IPS-18c (cell line): Measurements from ENCODE around the gene SPTBN5.

Experiments used
- H3K4me3 ChIP-seq: 2 replicates; pipeline ENCODE4 v1.7.0; 2013; ENCODE audit warnings: low read depth, mild to moderate bottlenecking, low read length, moderate library complexity; ENCODE audit not compliant: insufficient read depth
- H3K9me3 ChIP-seq: one replicate; pipeline ENCODE4 v1.6.1; 2013; ENCODE audit warnings: mild to moderate bottlenecking, low read length, moderate library complexity; ENCODE audit not compliant: control insufficient read depth, insufficient read depth

Gene SPTBN5

DNA sequence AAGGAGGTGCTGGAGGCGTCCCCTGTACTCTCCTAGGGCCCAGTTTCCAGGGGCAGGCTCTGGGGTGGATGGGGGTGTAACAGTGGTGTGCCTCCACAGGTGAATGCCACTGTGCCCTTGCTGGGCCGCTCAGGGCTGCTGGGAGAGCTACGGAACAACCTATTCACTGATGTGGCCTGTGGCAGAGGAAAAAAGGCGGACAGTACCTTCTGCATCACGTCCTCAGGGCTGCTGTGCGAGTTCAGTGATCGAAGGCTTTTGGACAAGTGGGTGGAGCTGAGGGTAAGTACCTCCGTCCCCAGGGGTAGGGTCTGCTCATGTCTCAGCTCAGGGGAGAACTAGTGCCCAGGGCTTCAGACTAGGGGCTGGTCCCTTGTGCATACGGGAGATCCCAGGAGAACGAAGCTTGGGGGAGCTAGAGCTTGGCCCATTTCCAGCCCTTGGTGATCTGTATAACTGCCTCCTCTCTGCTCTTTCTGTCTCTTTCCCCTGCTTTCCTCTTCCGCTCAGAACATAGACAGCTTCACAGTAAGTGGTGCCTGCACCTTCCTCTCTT lies 81.0 kb downstream of the SPTBN5 start:
- H3K4me3 ChIP-seq = no peak overlapping the region
- no peaks in the 10 kb centered on the region for H3K9me3 ChIP-seq

DNA sequence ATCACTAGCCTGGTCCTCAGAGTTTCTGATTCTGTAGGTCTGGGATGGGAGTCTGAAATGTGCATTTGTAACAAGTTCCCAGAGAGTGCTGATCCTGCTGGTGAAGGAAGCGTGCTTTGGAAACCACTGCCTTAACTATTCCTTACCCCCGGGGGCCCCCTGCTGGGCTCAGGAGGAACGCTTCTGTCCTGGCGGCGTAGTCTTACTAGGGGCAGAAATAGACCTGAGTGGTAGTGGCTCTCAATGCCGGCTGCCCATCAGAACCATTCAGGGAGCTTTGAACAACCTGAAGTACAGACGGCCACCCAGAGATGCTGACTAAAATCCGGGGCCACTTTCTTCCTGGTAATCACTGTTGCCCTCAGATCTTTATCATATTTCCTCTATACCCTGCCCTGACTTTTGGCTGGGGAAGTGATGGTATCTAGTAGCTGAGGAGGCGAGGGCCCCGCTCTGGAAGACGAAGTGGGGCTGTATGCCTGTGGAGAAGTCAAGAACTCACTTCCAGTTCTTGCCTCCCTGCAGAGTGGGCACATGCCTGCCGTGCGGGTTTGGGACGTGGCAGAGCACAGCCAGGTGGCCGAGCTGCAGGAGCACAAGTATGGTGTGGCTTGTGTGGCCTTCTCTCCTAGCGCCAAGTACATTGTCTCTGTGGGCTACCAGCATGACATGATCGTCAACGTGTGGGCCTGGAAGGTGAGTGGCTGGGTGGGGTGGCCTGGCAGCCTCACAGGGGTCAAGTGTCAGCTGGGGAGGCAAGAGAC lies 82.2 kb downstream of the SPTBN5 start:
- Histone ChIP-seq H3K4me3 (no peak overlapping the region), H3K9me3 (no peaks in the 10 kb centered on the region)

DNA sequence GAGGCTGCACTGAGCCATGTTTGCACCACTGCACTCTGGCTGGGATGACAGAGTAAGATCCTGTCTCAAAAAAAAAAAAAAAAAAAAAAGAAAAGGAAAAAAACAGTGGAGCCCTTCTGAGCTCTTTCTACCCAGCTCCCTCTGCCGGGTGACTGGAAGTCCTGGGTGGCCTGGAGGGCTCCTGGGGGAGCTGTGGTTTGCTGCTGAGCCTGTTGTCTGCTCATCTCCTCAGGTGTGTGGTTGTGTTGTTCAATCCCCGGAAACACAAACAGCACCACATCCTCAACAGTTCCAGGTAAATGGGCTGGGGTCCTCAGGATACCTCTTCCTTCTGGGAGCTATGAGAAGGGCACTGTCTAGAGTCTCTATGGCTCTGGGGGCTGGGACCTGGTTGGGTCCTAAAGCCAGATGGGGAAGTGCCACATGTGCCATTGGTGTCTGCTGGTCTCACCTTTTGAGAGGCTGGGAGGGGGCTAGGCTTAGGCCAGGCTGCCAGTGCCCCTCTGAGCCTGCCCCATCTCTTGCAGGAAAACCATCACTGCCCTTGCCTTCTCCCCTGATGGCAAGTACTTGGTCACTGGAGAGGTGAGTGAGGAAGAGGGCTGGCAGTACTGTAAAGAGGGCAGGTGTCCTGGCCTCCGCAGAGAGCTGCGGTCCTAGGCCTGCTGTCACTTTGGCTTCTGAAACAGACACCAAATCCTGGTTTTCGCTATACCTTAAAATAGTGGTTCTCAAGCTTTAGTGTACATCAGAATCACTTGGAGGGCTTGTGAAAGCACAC lies 83.0 kb downstream of the SPTBN5 start:
- Histone ChIP-seq H3K9me3 (no peaks in the 10 kb centered on the region), H3K4me3 (no peak overlapping the region)

DNA sequence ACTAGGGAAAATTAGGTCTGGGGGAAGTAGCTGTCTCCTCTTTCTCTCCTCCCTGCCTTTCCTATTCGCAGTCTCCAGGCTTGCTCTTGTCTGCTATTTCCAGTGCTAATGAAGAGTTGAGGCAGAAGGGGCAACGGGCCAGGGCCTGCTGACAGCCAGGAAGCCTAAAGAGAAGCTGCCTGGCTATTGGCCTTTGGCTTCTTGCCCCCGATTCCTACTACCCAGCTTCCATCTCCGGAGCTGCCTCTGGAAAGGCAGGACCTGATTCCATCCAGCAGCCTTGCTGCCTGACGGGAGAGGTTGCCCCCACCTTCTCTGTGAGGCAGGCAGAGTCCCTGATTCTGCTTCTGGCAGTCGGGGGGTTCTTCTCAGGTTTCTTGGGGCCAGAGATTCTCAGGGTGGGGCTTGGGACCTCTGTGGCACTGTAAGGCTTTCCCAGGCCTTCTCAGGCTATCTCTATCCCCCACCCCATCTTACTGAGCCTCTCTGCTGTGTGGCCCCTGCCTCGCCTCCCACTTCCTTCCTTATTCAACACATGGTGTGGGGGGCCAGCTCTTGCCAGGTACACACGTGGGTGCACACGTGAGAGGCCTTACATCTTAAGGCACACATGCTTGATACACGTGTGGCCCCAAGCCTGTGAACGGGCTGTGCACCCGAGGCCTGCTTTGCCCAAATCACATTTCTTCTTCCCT lies 84.2 kb downstream of the SPTBN5 start:
- no peak overlapping the region for H3K4me3 ChIP-seq
- no peaks in the 10 kb centered on the region for H3K9me3 ChIP-seq

DNA sequence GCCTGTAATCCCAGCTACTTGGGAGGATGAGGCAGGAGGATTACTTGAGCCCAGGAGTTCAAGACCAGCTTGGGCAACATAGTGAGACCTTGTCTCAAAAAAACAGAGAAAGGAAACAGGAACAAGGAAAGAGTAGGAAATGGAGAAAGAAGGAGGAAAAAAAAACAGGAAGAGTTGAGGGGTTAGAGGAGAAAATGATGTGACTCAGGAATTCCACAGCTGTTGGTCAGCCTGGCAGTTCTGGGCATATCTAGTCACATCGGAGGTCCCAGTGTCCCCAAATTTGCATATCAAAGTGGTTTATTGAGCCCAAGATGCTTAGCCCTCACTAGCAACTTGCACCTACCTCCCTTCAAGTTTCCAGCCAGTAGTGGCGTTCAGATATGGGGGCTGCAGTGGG lies 84.7 kb downstream of the SPTBN5 start:
- H3K4me3 ChIP-seq = no peak overlapping the region
- no peaks in the 10 kb centered on the region for H3K9me3 ChIP-seq

DNA sequence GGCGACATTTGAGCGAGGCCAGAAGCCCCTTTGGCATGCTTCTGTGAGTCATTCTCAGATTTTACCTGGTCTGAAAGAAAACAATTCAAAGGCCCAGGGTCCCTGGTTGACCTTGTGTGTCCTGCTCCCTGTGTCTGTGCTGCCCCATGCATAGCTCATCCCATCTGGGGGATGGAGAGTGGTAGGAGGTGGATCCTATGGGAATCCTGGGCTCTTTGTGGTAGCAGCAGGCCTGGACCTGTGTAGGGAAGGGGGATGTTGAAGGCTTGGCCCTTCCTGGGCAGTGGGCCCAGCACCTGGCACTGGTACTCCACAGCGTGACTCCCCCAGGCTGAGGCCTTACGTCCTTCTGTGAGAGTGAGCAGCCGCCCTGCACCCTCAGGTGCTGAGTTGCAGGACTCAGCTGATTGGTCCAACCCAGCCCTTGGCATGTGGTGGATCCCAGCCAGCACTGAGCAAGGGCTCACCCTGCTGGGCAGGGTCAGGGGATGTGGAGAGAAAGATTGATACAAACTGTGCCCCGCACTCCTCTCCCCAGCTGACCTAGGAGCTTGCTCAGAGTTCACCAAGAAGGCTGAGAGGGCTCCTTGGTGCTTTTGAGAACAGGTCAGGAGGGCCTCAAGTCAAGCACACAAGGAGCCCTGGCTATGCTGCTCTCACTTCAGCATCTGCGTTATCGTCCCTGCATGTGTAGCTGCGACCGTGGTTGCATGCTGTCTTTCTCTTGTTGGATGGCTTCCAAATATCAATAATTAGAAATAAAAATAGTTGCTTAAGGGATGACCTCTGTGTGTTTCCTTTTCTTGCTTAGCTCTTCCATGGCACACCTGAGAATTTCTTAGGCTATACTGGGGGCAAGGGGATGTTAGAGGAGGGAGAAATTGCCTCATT lies 87.3 kb downstream of the SPTBN5 start:
- H3K9me3 ChIP-seq = no peaks in the 10 kb centered on the region
- no peak overlapping the region for H3K4me3 ChIP-seq

DNA sequence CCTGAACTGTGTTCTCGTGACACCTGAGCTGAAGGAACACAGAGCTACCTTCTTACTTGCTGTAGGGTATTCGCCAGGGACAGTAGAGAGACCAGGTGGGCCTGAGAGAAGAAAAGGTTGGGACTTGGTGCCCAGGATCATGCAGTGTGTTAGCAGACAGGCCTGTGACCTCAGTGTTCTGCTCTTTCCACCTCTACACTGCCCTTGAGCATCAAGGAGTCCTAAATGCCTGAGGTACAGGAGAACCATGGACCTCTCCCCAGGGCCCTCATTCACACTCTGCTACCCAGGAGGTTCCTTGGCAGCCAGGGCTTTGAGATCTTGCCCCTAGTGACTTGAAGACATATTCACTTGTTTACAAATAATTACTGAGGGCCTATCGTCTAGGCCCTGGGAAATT lies 88.1 kb downstream of the SPTBN5 start:
- Histone ChIP-seq H3K4me3 (no peak overlapping the region), H3K9me3 (no peaks in the 10 kb centered on the region)

DNA sequence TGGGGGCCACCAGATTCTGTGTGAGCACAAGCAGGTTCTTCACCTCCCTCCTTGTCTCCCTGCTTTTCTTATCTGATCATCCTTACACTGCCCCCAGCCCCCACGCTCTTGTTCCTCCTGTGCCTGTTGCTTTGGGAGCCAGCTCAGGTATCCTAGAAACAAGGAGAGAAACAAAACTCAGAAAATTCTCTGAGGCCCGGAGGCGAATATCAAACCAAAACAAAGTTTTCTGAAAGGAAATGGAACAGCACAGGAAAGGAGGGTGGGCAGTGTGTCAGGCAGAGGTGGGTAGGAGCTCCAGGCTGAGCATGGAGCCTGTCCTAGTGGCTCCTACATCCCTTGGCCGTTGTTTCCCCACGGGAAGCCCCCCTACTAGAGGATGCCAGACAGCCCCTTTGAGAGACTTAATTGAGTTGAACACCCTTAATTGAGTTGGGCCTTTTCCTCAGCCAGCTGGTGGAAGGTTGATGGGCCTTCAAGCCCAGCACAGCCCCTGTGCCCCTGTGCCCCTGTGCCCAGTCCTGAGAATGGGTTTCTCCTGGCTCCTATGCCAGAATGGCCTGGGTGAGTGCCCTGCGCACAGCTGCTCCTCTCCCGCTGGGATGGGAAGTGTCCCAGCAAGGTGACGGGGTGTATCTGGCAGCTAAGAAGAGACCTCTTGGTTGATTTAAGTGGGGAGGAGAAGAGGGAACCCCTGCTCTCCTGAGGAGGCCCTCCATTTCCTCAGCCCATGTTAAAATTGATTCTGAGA lies 88.8 kb downstream of the SPTBN5 start:
- H3K9me3 ChIP-seq = no peaks in the 10 kb centered on the region
- no peak overlapping the region for H3K4me3 ChIP-seq

DNA sequence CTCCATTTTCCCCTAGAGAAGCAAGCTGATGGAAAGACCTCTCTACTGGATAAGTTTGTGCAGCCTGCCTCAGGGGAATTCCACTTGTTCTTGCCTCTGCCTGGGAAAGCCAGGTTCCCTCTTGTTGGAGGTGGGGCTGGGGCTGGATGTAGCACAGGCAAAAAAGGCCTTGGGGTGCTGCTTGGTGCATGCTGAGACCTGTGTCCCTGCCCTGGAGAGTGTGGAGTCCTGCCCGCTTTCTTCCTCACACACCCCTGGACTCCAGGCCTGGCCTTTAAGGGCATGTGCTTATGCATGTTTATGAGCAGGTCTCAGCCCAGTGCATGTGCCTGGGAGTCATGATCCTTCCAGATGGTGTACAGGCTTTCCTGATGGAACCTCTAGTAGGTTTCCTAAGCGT lies 89.5 kb downstream of the SPTBN5 start:
- Histone ChIP-seq H3K9me3 (no peaks in the 10 kb centered on the region), H3K4me3 (no peak overlapping the region)

DNA sequence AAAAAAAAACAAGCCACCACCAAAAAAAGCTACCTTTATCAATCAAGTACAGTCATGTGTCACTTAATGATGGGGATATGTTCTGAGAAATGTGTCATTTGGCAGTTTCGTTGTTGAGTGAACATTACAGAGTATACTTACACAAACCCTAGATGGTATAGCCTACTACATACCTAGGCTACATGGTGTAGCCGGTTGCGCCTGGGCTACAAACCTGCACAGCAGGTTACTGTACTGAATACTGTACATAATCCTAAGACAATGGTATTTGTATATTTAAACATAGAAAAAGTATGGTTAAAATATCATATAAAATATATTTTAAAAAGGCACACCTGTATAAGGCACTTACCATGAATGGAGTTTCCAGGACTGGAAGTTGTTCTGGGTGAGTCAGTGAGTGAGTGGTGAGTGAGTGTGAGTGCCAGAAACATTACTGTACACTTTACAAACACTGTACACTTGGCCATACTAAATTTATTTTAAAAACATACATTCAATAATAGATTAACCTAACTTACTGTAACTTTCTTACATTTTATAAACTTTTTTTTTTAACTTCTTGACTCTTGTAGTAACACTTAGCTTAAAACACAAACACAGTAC lies 91.9 kb downstream of the SPTBN5 start:
- no peak overlapping the region for H3K4me3 ChIP-seq
- no peaks in the 10 kb centered on the region for H3K9me3 ChIP-seq

DNA sequence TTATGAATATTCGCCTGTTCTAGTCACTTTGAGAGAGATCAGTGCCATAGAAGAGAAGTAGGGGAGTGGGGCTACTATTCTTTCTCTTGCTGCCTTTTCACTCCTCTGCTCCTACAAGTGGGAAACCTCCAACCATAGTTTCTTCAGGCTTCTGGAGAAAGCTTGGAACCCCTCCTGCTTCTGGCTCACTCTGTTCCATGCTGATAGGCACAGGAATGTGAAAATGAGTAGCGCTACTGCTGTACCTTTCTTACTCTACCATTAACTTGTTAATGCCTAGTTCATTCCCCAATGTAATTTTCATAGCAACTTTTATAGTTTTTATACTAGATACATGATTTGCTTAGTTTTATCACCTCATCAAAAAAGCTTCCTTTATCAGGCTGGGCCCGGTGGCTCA lies 92.7 kb downstream of the SPTBN5 start:
- no peak overlapping the region for H3K4me3 ChIP-seq
- H3K9me3 ChIP-seq = no peaks in the 10 kb centered on the region

DNA sequence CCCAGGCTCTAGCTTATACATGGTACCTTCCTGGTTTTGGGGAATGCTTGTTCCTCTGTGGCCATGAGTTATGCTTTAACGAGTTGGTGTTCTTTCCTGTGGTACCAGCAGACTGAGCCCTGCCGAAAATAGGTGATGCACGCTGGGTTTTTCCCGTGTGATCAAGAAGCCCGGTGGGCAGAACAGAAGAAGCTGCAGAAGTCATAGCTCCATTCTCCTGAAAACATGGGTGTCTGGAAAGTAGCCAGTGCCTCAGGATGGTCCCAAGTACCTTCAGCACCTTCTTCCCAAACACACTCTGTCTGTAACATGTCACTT lies 94.4 kb downstream of the SPTBN5 start:
- no peak overlapping the region for H3K4me3 ChIP-seq
- no peaks in the 10 kb centered on the region for H3K9me3 ChIP-seq

DNA sequence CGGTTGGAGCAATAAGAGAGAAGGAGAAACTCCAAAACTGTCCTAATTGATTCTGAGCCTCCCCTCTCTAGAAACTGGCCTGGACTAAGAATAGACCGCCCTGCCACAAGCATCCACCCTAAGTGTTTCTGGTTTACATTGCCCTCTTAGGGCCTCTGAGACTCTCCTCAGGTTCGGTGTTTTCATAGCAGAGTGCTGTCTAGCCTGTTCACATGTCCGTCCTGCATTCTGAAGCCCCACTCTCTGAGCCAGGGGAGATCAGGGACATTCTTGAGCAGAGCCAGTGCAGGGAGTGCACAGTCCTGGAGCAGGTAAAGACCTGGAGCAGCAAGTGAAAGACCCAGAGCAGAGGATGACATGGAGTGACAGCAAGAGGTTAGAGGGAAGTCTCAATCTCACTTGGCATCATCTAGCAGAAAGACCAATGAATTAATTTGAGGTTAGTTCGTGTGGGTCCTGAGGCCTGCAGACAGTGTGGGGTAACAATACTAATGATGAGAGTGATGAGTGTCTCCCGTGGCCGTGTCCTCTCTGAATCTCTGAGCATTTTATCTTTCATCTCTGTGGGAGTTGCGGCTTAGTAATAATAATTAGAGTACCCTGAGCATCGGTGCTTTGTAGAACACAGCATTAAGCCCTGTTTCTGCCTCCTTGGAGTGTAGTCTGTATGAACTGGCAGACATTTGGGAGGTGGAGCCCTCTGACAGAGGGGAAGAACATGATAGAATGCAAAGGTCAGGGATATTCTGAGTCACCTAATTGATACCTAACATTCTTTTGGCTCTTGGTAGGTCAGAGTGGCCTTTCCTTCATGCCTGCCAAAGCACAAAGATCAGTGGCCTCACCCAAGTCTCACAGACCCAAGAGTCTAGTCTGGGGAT lies 95.0 kb downstream of the SPTBN5 start:
- H3K9me3 ChIP-seq = no peaks in the 10 kb centered on the region
- H3K4me3 ChIP-seq = no peak overlapping the region
